Epidermal melanocyte (primary cell): ENCODE measurements around the gene INO80B.

ENCODE experiments used
- DNase-seq: peaks from one replicate; pipeline ENCODE4 v3.0.0; 2011; ENCODE audit warnings: low spot score; ENCODE audit not compliant: insufficient read length

INO80B gene

GRCh38 chr2:74501335-74502071 is 46.6 kb downstream of the INO80B start:
- no peak for DNase-seq

GRCh38 chr2:74502147-74502719 is 47.3 kb downstream of the INO80B start:
- no peak for DNase-seq

DNA sequence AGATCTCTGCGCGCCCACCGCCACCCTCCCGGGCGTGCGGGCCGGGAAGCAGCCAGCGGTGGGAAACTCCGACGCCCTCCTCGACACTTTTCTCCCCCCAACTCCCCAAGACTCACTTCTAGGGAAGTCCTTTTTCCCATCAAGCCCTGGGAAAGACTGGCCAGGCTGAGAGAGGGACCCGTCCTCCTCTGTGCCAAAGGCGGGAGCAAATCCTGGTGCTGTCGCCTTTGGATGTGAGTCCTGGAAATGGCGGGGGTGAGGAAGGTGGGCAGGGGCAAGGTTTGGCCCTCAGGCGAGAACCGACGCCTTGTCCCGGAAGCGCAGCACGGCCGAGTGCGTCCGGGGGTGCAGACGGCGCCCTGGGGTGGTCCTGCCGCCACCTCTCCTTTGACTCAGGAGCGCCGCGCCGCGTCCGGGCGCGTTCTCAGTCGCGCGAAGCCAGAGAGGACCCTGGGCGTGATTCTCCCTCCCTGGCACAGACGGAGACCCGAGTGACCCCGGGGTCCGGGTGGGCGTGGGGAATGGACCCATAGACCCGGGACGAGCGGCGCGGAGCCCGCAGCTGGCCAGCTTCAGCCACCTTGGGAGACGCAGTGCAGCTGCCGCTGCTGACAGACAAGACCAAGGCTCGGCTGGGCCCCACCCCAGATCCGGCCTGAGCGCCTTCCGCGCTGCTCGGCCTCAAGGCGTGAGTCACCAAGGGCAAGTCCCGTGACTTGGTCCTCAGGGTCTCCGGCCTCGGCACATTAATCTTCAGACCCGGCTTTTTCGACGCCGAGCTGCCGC is 48.0 kb downstream of the INO80B start:
- DNase-seq = peak; percentile 76

- DNase-seq = peak; percentile 20
These were observed 48.9 kb downstream of the INO80B start for GRCh38 chr2:74503506-74504475.

- no peak for DNase-seq
These were observed 49.7 kb downstream of the INO80B start for GRCh38 chr2:74504591-74504990.

DNA sequence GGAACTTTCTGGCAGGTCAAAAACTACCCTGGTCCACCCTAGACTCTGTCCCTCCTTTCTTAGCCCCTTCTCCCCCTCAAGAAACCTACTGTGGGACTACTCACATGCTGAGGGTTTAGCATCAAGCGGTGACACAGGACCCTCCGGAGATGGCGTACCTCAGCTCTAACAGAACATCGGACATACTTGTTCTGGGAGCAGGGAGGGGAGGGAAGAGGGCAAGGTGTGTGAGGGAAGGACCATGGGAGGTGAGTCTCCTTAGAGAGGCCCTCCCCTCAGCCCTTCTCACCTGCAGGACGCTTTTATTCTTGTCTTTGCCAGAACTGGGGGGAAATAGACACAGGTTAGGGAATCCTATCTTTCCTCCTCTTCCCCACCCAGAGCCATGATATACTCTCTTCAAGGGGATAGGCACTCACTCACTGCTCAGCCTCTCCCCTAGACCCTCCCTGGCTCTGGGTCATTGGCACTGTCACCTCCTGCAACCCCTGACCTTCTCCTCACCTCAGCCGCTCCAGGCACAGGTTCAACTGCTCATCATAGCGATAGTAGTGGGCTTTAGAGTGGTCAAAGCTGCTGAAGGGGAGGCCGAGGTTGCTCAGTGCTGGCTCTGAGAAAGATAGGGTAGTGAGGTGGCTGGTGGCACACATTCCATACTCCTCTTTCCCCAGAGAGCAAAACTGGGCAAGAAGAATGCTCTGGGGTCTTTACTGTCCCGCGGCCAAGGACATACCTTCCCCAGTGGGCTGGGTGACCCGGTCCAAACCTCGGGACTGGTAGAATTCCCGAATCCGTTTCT is 50.8 kb downstream of the INO80B start:
- no peak for DNase-seq

DNA sequence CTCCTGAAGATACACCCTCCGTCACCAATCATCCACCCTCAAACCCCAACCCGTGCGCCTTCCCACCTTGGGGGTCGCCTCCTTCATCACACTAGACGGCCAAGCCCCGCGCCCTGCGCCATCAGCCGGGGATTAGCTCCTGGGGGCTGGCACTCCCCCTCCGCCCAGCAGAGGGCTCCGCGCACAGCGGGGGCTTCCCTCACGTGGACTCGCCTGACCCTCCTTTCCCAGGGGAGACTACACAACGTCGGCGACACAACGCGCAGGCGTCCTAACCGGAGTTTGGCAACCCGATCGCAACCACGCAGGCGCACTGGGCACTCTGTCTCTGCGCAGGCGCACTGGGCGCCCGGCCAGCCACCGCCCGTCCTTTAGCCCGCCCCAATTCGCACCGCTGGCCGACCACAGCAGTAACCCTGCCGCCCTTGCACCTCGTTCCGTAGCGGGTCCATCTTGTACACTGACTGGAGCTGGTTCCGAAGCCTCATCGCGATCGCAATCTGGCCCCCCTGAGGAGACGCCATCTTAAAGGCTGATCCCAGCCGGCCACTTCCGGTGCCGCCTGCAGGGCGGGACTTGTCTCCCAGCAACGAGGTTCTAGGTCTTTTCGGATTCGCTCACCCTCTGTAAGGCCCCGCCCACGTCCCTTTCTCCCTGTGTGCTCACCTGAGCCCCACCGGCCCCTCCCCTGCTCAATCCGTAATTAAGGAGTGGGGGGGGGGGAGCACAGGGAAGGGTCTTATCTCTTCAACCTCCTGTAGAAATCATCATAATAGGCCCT is 52.4 kb downstream of the INO80B start, which contains the start of gene PCGF1:
Gene PCGF1 (minus strand): TSS at position 551 of the 781 bp plus-strand sequence. CDS start 27 bp downstream, at position 524.
- DNase-seq = peak; percentile 98
